ENCODE results near the gene SPOCK2. TPM values are rescaled to one million over a fixed set of nuclear protein-coding genes. Genes with fewer than 3 reads are reported as not detected.

Gene SPOCK2
- total RNA-seq, 3 donors from 2014 or later = 74.7 to 85.7 (median 83.2) TPM

Other genes starting within 250 kb of the SPOCK2 start
- gene PSAP, start 237.3 kb downstream of the SPOCK2 start, total RNA-seq = 100 to 1,000 TPM in 1 of 3 donors, 10 to 100 TPM in 2; 96.4 to 125 (median 97.9) TPM
- gene CHST3, start 124.2 kb downstream of the SPOCK2 start, total RNA-seq = 1 to 10 TPM in 2 of 3 donors, under 1 TPM in 1; 0.90 to 2.0 (median 1.1) TPM
- 10 to 100 TPM; 83.5 to 86.9 (median 84.3) TPM for gene ANAPC16, start 127.5 kb upstream of the SPOCK2 start, total RNA-seq
- 10 to 100 TPM; 33.8 to 37.0 (median 34.3) TPM for gene ASCC1, start 127.7 kb upstream of the SPOCK2 start, total RNA-seq
- gene DDIT4, start 185.4 kb upstream of the SPOCK2 start, total RNA-seq = 100 to 1,000 TPM; 240 to 268 (median 263) TPM

All from activated T-cell treated with anti-CD3 and anti-CD28 coated beads, Interleukin-2, amount 50 U/mL, for 4 hours (primary cell).